ENCODE data around the gene HSD17B4.

HSD17B4 gene

DNA sequence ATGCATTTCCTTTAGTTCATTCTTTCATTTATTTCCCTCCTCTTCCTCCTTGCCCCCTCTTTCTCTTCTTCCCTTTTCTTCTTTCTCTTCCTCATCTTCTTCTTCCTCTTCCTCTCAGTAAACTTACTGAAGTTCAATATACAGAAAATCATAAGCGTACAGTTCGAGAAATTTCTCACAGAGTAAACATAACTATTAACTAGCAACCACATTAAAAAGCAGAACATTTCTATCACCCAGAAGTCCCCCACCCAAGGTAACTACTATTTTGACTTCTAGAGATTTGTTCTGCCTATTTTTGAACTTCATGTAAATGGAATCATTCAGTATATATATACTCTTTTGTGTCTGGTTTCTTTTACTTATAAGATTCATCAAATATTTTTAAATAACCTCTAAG is 48.3 kb upstream of the HSD17B4 start:
- TF ChIP-seq, protein P1, sequence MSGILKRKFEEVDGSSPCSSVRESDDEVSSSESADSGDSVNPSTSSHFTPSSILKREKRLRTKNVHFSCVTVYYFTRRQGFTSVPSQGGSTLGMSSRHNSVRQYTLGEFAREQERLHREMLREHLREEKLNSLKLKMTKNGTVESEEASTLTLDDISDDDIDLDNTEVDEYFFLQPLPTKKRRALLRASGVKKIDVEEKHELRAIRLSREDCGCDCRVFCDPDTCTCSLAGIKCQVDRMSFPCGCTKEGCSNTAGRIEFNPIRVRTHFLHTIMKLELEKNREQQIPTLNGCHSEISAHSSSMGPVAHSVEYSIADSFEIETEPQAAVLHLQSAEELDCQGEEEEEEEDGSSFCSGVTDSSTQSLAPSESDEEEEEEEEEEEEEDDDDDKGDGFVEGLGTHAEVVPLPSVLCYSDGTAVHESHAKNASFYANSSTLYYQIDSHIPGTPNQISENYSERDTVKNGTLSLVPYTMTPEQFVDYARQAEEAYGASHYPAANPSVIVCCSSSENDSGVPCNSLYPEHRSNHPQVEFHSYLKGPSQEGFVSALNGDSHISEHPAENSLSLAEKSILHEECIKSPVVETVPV (CRISPR knock-in tag; IDR thresholded peaks at IDR 0.05): no peak
- TF ChIP-seq ZC3H10 (CRISPR knock-in tag; IDR thresholded peaks at IDR 0.05) (no peak), RARB (CRISPR knock-in tag; IDR thresholded peaks at IDR 0.05) (no peak), CSDC2 (CRISPR knock-in tag; IDR thresholded peaks at IDR 0.05) (no peak), ZNF70 (CRISPR knock-in tag; IDR thresholded peaks at IDR 0.05) (no peak), BACH2 (CRISPR knock-in tag; IDR thresholded peaks at IDR 0.05; ENCODE audit: borderline replicate concordance) (no peak), ESRRG (CRISPR knock-in tag; IDR thresholded peaks at IDR 0.05) (no peak), ZFP30 (CRISPR knock-in tag; IDR thresholded peaks at IDR 0.05) (no peak), ZNF565 (CRISPR knock-in tag; conservative IDR thresholded peaks at IDR 0.05; ENCODE audit: low read depth) (no peak), ZNF8 (CRISPR knock-in tag; IDR thresholded peaks at IDR 0.05) (no peak), PPARA (CRISPR knock-in tag; IDR thresholded peaks at IDR 0.05; ENCODE audit: borderline replicate concordance) (no peak), OSR1 (CRISPR knock-in tag; IDR thresholded peaks at IDR 0.05) (no peak)
- TF ChIP-seq, protein P2, sequence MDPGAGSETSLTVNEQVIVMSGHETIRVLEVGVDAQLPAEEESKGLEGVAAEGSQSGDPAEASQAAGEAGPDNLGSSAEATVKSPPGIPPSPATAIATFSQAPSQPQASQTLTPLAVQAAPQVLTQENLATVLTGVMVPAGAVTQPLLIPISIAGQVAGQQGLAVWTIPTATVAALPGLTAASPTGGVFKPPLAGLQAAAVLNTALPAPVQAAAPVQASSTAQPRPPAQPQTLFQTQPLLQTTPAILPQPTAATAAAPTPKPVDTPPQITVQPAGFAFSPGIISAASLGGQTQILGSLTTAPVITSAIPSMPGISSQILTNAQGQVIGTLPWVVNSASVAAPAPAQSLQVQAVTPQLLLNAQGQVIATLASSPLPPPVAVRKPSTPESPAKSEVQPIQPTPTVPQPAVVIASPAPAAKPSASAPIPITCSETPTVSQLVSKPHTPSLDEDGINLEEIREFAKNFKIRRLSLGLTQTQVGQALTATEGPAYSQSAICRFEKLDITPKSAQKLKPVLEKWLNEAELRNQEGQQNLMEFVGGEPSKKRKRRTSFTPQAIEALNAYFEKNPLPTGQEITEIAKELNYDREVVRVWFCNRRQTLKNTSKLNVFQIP (CRISPR knock-in tag; IDR thresholded peaks at IDR 0.05; ENCODE audit: borderline replicate concordance, low read depth): no peak

DNA sequence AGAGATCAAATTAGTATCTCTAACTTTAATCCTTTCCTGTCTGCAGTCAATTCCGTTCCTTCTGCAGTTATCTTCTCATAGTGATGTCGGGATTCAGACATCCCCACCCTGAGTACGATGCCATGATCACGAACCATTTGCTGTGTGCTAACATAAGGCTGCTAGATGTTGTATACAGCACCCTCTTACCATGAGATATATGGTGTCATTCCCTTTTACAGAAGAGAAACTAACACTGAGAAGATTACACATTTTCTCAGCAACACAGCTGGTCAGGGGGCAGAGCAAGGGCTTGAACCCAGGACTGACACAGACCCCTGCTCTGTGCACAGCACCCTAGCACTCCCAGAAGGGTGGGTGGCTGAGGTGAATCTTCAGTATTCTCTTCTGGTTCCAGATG is 46.9 kb upstream of the HSD17B4 start:
- TF ChIP-seq BACH2 (CRISPR knock-in tag; IDR thresholded peaks at IDR 0.05; ENCODE audit: borderline replicate concordance) (no peak), TOX (CRISPR knock-in tag; IDR thresholded peaks at IDR 0.05; ENCODE audit: borderline replicate concordance) (no peak), ZNF70 (CRISPR knock-in tag; IDR thresholded peaks at IDR 0.05) (no peak), TCF4 (CRISPR knock-in tag; IDR thresholded peaks at IDR 0.05; ENCODE audit: borderline replicate concordance) (no peak), ZC3H10 (CRISPR knock-in tag; IDR thresholded peaks at IDR 0.05) (no peak), ARNTL (CRISPR knock-in tag; IDR thresholded peaks at IDR 0.05; ENCODE audit: borderline replicate concordance, low read depth) (no peak), PPARA (CRISPR knock-in tag; IDR thresholded peaks at IDR 0.05; ENCODE audit: borderline replicate concordance) (no peak), GLIS3 (CRISPR knock-in tag; IDR thresholded peaks at IDR 0.05) (no peak), SNAI2 (CRISPR knock-in tag; IDR thresholded peaks at IDR 0.05) (no peak), ESRRG (CRISPR knock-in tag; IDR thresholded peaks at IDR 0.05) (no peak), ZFP3 (CRISPR knock-in tag; IDR thresholded peaks at IDR 0.05) (no peak)
- TF ChIP-seq, protein P3, sequence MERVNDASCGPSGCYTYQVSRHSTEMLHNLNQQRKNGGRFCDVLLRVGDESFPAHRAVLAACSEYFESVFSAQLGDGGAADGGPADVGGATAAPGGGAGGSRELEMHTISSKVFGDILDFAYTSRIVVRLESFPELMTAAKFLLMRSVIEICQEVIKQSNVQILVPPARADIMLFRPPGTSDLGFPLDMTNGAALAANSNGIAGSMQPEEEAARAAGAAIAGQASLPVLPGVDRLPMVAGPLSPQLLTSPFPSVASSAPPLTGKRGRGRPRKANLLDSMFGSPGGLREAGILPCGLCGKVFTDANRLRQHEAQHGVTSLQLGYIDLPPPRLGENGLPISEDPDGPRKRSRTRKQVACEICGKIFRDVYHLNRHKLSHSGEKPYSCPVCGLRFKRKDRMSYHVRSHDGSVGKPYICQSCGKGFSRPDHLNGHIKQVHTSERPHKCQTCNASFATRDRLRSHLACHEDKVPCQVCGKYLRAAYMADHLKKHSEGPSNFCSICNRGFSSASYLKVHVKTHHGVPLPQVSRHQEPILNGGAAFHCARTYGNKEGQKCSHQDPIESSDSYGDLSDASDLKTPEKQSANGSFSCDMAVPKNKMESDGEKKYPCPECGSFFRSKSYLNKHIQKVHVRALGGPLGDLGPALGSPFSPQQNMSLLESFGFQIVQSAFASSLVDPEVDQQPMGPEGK (CRISPR knock-in tag; IDR thresholded peaks at IDR 0.05; ENCODE audit: borderline replicate concordance): no peak
- TF ChIP-seq, protein P4, sequence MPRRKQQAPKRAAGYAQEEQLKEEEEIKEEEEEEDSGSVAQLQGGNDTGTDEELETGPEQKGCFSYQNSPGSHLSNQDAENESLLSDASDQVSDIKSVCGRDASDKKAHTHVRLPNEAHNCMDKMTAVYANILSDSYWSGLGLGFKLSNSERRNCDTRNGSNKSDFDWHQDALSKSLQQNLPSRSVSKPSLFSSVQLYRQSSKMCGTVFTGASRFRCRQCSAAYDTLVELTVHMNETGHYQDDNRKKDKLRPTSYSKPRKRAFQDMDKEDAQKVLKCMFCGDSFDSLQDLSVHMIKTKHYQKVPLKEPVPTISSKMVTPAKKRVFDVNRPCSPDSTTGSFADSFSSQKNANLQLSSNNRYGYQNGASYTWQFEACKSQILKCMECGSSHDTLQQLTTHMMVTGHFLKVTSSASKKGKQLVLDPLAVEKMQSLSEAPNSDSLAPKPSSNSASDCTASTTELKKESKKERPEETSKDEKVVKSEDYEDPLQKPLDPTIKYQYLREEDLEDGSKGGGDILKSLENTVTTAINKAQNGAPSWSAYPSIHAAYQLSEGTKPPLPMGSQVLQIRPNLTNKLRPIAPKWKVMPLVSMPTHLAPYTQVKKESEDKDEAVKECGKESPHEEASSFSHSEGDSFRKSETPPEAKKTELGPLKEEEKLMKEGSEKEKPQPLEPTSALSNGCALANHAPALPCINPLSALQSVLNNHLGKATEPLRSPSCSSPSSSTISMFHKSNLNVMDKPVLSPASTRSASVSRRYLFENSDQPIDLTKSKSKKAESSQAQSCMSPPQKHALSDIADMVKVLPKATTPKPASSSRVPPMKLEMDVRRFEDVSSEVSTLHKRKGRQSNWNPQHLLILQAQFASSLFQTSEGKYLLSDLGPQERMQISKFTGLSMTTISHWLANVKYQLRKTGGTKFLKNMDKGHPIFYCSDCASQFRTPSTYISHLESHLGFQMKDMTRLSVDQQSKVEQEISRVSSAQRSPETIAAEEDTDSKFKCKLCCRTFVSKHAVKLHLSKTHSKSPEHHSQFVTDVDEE (CRISPR knock-in tag; IDR thresholded peaks at IDR 0.05): no peak
- TF ChIP-seq, protein P5, sequence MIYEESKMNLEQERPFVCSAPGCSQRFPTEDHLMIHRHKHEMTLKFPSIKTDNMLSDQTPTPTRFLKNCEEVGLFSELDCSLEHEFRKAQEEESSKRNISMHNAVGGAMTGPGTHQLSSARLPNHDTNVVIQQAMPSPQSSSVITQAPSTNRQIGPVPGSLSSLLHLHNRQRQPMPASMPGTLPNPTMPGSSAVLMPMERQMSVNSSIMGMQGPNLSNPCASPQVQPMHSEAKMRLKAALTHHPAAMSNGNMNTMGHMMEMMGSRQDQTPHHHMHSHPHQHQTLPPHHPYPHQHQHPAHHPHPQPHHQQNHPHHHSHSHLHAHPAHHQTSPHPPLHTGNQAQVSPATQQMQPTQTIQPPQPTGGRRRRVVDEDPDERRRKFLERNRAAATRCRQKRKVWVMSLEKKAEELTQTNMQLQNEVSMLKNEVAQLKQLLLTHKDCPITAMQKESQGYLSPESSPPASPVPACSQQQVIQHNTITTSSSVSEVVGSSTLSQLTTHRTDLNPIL (CRISPR knock-in tag; IDR thresholded peaks at IDR 0.05; ENCODE audit: low read depth): no peak

More for the DNA sequence above, 48.3 kb upstream of the HSD17B4 start:
- ATAC-seq: no peak

More for the DNA sequence above, 46.9 kb upstream of the HSD17B4 start:
- ATAC-seq: no peak

Measured in SK-N-SH treated with all-trans-retinoic acid at 6 μM for 48 hours (cell line).